B cell (primary cell): ENCODE measurements around the gene TBX3.

Experiments
- EZH2 ChIP-seq: IDR thresholded peaks from 2 replicates; pipeline ENCODE4 v1.6.1; 2012; ENCODE audit warnings: borderline replicate concordance, low read depth, mild to moderate bottlenecking, moderate library complexity, low read length; ENCODE audit not compliant: insufficient read depth, poor library complexity, severe bottlenecking
- TF ChIP-seq, protein P1 (sequence below): fragments of 200-600 bp; IDR thresholded peaks from one replicate; pipeline ENCODE4 v1.8.0; 2022; ENCODE audit warnings: antibody characterized with exemption, mild to moderate bottlenecking

DNA sequence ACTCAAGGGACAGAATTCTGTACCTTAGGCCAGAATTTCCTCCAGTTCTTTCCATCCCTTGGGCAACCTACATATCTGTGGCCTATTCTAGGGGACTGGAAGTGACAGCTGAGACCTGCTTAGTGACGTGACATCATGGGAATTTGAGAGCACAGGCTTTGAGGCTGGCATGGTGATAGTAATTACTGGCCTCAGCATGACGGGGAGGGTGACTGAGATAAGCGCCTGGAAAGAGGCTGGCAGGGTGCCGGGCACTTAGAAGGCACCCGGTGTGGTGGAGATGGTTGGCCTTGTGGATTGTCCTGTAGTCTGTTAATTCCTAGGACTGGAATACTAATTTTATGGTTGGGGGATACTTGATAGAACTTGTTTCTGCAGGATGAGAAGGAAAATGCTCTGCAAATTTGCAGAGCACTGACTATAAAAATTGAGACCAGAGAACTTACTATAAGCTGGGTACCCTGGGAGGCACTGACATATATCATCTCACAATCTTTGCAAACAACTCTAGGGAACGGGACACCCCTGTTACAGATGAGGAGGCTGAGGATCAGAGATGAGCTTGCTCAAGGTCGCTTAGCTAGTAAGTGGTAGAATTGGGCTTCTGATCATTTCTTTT, 42.2 kb upstream of the TBX3 start:
- TF ChIP-seq, protein P1, sequence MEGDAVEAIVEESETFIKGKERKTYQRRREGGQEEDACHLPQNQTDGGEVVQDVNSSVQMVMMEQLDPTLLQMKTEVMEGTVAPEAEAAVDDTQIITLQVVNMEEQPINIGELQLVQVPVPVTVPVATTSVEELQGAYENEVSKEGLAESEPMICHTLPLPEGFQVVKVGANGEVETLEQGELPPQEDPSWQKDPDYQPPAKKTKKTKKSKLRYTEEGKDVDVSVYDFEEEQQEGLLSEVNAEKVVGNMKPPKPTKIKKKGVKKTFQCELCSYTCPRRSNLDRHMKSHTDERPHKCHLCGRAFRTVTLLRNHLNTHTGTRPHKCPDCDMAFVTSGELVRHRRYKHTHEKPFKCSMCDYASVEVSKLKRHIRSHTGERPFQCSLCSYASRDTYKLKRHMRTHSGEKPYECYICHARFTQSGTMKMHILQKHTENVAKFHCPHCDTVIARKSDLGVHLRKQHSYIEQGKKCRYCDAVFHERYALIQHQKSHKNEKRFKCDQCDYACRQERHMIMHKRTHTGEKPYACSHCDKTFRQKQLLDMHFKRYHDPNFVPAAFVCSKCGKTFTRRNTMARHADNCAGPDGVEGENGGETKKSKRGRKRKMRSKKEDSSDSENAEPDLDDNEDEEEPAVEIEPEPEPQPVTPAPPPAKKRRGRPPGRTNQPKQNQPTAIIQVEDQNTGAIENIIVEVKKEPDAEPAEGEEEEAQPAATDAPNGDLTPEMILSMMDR, result no peak
- no peak for TF ChIP-seq EZH2
